ENCODE results near the gene STXBP4. TPM values are rescaled to one million over a fixed set of nuclear protein-coding genes. Genes with fewer than 3 reads are reported as not detected.

STXBP4 gene
- total and polyA plus RNA-seq, 2 donors from 2014 or later, result 4.5 to 20.2 TPM

GRCh38 chr17:55163408-55163807 is 194.8 kb downstream of the STXBP4 start:
- Histone ChIP-seq H3K27ac (ENCODE audit: low read depth in 2 of 2, low read length in 2 of 2) (no peak overlapping the region), H3K4me1 (ENCODE audit: control insufficient read depth in 2 of 3, insufficient read depth in 2 of 3, low read depth in 1 of 3, low read length in 3 of 3) (no peaks in the 10 kb centered on the region), H3K27me3 (ENCODE audit: control insufficient read depth, insufficient read depth, low read length) (no peaks in the 10 kb centered on the region), H3K9ac (ENCODE audit: low read length in 3 of 3) (no peak overlapping the region), H3K9me3 (ENCODE audit: control insufficient read depth in 2 of 3, insufficient read depth in 1 of 3, low read length in 3 of 3) (no peaks in the 10 kb centered on the region), H3K4me3 (ENCODE audit: low read length in 3 of 3) (no peak overlapping the region), H3K36me3 (ENCODE audit: control insufficient read depth in 2 of 3, insufficient read depth in 3 of 3, low read length in 3 of 3) (no peaks in the 10 kb centered on the region)
- FAIRE-seq (no peak), DNase-seq (no peak)
- intact Hi-C loops (cut with DNase I), result no loop called here
- TF ChIP-seq, protein P1, sequence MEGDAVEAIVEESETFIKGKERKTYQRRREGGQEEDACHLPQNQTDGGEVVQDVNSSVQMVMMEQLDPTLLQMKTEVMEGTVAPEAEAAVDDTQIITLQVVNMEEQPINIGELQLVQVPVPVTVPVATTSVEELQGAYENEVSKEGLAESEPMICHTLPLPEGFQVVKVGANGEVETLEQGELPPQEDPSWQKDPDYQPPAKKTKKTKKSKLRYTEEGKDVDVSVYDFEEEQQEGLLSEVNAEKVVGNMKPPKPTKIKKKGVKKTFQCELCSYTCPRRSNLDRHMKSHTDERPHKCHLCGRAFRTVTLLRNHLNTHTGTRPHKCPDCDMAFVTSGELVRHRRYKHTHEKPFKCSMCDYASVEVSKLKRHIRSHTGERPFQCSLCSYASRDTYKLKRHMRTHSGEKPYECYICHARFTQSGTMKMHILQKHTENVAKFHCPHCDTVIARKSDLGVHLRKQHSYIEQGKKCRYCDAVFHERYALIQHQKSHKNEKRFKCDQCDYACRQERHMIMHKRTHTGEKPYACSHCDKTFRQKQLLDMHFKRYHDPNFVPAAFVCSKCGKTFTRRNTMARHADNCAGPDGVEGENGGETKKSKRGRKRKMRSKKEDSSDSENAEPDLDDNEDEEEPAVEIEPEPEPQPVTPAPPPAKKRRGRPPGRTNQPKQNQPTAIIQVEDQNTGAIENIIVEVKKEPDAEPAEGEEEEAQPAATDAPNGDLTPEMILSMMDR (IDR thresholded peaks at IDR 0.05; ENCODE audit: borderline replicate concordance, extremely low read depth, insufficient read depth), result no peak

- Histone ChIP-seq H3K4me1 (ENCODE audit: control insufficient read depth in 2 of 3, insufficient read depth in 2 of 3, low read depth in 1 of 3, low read length in 3 of 3) (no peaks in the 10 kb centered on the region), H3K27me3 (ENCODE audit: control insufficient read depth, insufficient read depth, low read length) (no peaks in the 10 kb centered on the region), H3K4me3 (ENCODE audit: low read length in 3 of 3) (no peak overlapping the region), H3K27ac (ENCODE audit: low read depth in 2 of 2, low read length in 2 of 2) (no peak overlapping the region), H3K9me3 (ENCODE audit: control insufficient read depth in 2 of 3, insufficient read depth in 1 of 3, low read length in 3 of 3) (no peaks in the 10 kb centered on the region), H3K9ac (ENCODE audit: low read length in 3 of 3) (no peak overlapping the region), H3K36me3 (ENCODE audit: control insufficient read depth in 2 of 3, insufficient read depth in 3 of 3, low read length in 3 of 3) (no peaks in the 10 kb centered on the region)
- FAIRE-seq (no peak), DNase-seq (no peak)
- TF ChIP-seq, protein P1 (IDR thresholded peaks at IDR 0.05; ENCODE audit: borderline replicate concordance, extremely low read depth, insufficient read depth), result no peak
- intact Hi-C loops (cut with DNase I), result no loop called here
Measured at GRCh38 chr17:55166506-55166905, 197.9 kb downstream of the STXBP4 start.

DNA sequence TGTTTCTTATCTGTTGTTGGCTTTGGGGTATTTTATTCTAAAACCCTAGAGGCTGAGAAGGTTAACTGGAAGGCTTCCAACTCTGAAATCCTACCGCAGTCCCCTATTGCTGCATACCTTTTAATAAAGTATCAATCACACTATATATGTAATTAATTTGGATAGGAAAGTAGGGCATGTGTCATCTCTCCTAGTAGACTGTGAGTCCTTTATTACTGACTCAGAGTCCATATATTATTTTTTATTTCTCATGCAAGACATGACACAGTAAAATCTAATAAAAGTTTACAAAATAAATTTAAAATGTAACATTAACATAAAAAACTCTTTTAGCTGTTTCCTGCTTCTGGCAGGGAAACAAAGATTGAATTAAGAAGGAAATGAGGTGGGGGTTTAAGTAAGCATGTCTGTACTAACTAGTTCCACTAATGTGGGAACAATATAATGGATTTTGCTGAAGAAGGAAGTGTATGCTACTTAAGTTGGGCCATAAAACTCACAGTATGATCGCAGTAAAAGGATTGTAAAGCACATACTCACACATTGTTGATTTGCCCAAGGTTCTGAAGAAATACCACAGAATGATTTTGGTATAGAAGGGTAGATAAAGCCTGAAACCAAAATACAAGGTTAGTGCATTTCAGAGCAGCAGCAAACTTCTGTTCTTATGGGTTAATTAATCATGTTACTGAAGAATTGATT is 198.6 kb downstream of the STXBP4 start:
- Histone ChIP-seq H3K9me3 (ENCODE audit: control insufficient read depth in 2 of 3, insufficient read depth in 1 of 3, low read length in 3 of 3) (no peaks in the 10 kb centered on the region), H3K36me3 (ENCODE audit: control insufficient read depth in 2 of 3, insufficient read depth in 3 of 3, low read length in 3 of 3) (no peaks in the 10 kb centered on the region), H3K4me1 (ENCODE audit: control insufficient read depth in 2 of 3, insufficient read depth in 2 of 3, low read depth in 1 of 3, low read length in 3 of 3) (no peaks in the 10 kb centered on the region), H3K9ac (ENCODE audit: low read length in 3 of 3) (no peak overlapping the region), H3K4me3 (ENCODE audit: low read length in 3 of 3) (no peak overlapping the region), H3K27me3 (ENCODE audit: control insufficient read depth, insufficient read depth, low read length) (no peaks in the 10 kb centered on the region), H3K27ac (ENCODE audit: low read depth in 2 of 2, low read length in 2 of 2) (no peak overlapping the region)
- DNase-seq, result peak in 2 of 5 donors; percentile 46 to 68
- intact Hi-C loops (cut with DNase I), result no loop called here
- no peak for FAIRE-seq
- TF ChIP-seq, protein P1 (IDR thresholded peaks at IDR 0.05; ENCODE audit: borderline replicate concordance, extremely low read depth, insufficient read depth), result no peak

Data from kidney (tissue), 14 donors.